Measurements from ENCODE around the gene RALGPS2. TPM values are rescaled to one million over a fixed set of nuclear protein-coding genes. Genes with fewer than 3 reads are reported as not detected.

The RALGPS2 gene
- total and polyA plus RNA-seq, 9 of the 15 experiments (the other 6 are each of a cell fraction or from before 2014, with no cell fraction given) = 0.28 to 6.5 (median 2.6) TPM

GRCh38 chr1:178948676-178949075, 223.6 kb downstream of the RALGPS2 start:
- H4K20me1 ChIP-seq (replicated peaks; ENCODE audit: control insufficient read depth, insufficient read depth, low read length) = peaks cover 3% of the 10 kb centered on the region; the same call in 1 of the 2 replicates
- WGBS (ENCODE audit: insufficient coverage, low coverage, missing lambda C conversion rate) = 0% methylated on average over 4 of the region's 4 CpGs
- TF ChIP-seq DIDO1 (tag; IDR thresholded peaks at IDR 0.05; ENCODE audit: low read depth) (no peak), ATF4 (CRISPR knock-in tag; IDR thresholded peaks at IDR 0.05) (no peak), KLF10 (CRISPR knock-in tag; IDR thresholded peaks at IDR 0.05) (no peak), USF2 (CRISPR knock-in tag; IDR thresholded peaks at IDR 0.05) (no peak), FOXO4 (CRISPR knock-in tag; IDR thresholded peaks at IDR 0.05) (no peak), SNIP1 (IDR thresholded peaks at IDR 0.05; ENCODE audit: low read depth) (no peak), BRF1 (IDR thresholded peaks at IDR 0.05; ENCODE audit: borderline replicate concordance, extremely low read depth, insufficient read length) (no peak), ZNF143 (CRISPR knock-in tag; IDR thresholded peaks at IDR 0.05) (no peak), EZH2 (IDR thresholded peaks at IDR 0.05; ENCODE audit: borderline replicate concordance, low read depth, low read length) (no peak), E2F5 (CRISPR knock-in tag; IDR thresholded peaks at IDR 0.05) (no peak), E2F8 (IDR thresholded peaks at IDR 0.05; ENCODE audit: low read depth, partially characterized antibody) (no peak), ZNF174 (CRISPR knock-in tag; IDR thresholded peaks at IDR 0.05) (no peak)

More at GRCh38 chr1:178948676-178949075, 223.6 kb downstream of the RALGPS2 start:
- Histone ChIP-seq H3K4me1 (replicated peaks in 1 of 2; ENCODE audit: control insufficient read depth in 2 of 2, insufficient read depth in 2 of 2, low read length in 2 of 2) (no peaks in the 10 kb centered on the region; a peak in 1 of 5 replicates), H3K9me3 (replicated peaks; ENCODE audit: control insufficient read depth, insufficient read depth, low read depth, low read length) (no peaks in the 10 kb centered on the region), H3K4me2 (ENCODE audit: insufficient read depth, low read length) (no peak overlapping the region), H3K36me3 (ENCODE audit: control insufficient read depth, insufficient read depth, low read length) (no peaks in the 10 kb centered on the region), H3K27ac (ENCODE audit: extremely low read depth, low read depth, low read length) (no peak overlapping the region), H3K9ac (ENCODE audit: insufficient read depth in 1 of 2, low read depth in 2 of 2, low read length in 2 of 2) (no peak overlapping the region), H3K4me3 (no peak overlapping the region), H3K27me3 (ENCODE audit: control insufficient read depth in 2 of 2, insufficient read depth in 2 of 2, low read length in 2 of 2) (peaks cover 43 to 63% of the 10 kb centered on the region in 2 experiments), H3K79me2 (ENCODE audit: control insufficient read depth, insufficient read depth, low read length) (no peaks in the 10 kb centered on the region), H2AFZ (ENCODE audit: low read depth, low read length) (no peak overlapping the region), H3K9me1 (ENCODE audit: control insufficient read depth, insufficient read depth, low read length) (no peaks in the 10 kb centered on the region)
- in situ Hi-C loops (cut with MboI) = no loop called here
- ATAC-seq (no peak), FAIRE-seq (no peak), DNase-seq (ENCODE audit: extremely low read depth in 1 of 4, low spot score in 3 of 4) (no peak)
- CTCF ChIA-PET (ENCODE audit: low intra/inter-chr PET ratio) = no interaction called here
- no TSS peak for BruUV-seq (replicated peaks)
- intact Hi-C loops (cut with micrococcal nuclease) = no loop called here
- POLR2A ChIA-PET = interaction anchor here (0.6 kb wide), 1 partner anchor 862 kb away, joined by 3 read pairs; no protein-coding TSS in a partner anchor
